GM12878 (cell line): ENCODE measurements around the gene BNIP1. TPM values are rescaled to one million over a fixed set of nuclear protein-coding genes. Genes with fewer than 3 reads are reported as not detected.

Source experiments
- ATAC-seq: fragments of 200-7000 bp; cut with Tn5 transposase; 3 replicates; pipeline ENCODE4 v1.9.1; 2020; ENCODE audit warnings: mild to moderate bottlenecking, moderate library complexity
- BruUV-seq: library from RNA; stranded (reverse); fragments of 400-500 nt; replicated peaks from 2 replicates; lab custom pipeline; 2021; lab: Mats Ljungman, UMichigan
- CTCF ChIA-PET: fragments of 300-600 bp; sonication (Branson Sonifier 250); formaldehyde crosslinking; extraction: SDS; loops from one replicate; lab custom pipeline; 2021; ENCODE audit warnings: inconsistent platforms; lab: Yijun Ruan, JAX
- POLR2A ChIA-PET: fragments of 350-600 bp; formaldehyde crosslinking; extraction: SDS; loops from one replicate; lab custom pipeline; 2021; ENCODE audit warnings: inconsistent platforms; lab: Charles Lee
- RAD21 ChIA-PET: fragments of 300-600 bp; sonication (Branson Sonifier 250); formaldehyde crosslinking; loops from one replicate; lab custom pipeline; 2023; ENCODE audit warnings: antibody characterized with exemption; ENCODE audit not compliant: unreplicated experiment; lab: Charles Lee
- SMC1A ChIA-PET: fragments of 300-600 bp; sonication (Branson Sonifier 250); formaldehyde crosslinking; loops from one replicate; lab custom pipeline; 2023; ENCODE audit not compliant: unreplicated experiment, uncharacterized antibody; lab: Charles Lee
- DNase-seq: peaks from one replicate; pipeline ENCODE4 v3.0.0-alpha.2; 2011; ENCODE audit warnings: low read depth, low spot score
- FAIRE-seq: peaks from 3 replicates; lab custom pipeline; 2011; peaks lifted over from hg19 to GRCh38; lab: Jason Lieb, UNC
- H2AFZ ChIP-seq: 2 replicates; pipeline ENCODE4 v1.6.0; 2011; ENCODE audit warnings: low read depth, low read length, control low read depth; ENCODE audit not compliant: control insufficient read depth
- H3K27ac ChIP-seq: 2 replicates; pipeline ENCODE4 v1.5.1; 2011; ENCODE audit warnings: control low read depth; ENCODE audit not compliant: control insufficient read depth, insufficient read depth
- H3K27me3 ChIP-seq, 2 experiments: replicated peaks in 1 of 2; 2 replicates each; pipeline versions ENCODE4 v1.6.0 to v1.6.1; 2011; ENCODE audit warnings: low read length in 1 of 2; ENCODE audit not compliant: control insufficient read depth in 2 of 2, insufficient read depth in 2 of 2
- H3K36me3 ChIP-seq, 2 experiments: 2 replicates each; pipeline ENCODE4 v1.5.1; 2011; ENCODE audit warnings: low read length in 1 of 2; ENCODE audit not compliant: control insufficient read depth in 2 of 2, insufficient read depth in 2 of 2
- H3K4me1 ChIP-seq: 2 replicates; pipeline ENCODE4 v1.6.1; 2011; ENCODE audit warnings: mild to moderate bottlenecking, low read length, moderate library complexity, mixed read lengths; ENCODE audit not compliant: control insufficient read depth, insufficient read depth
- H3K4me2 ChIP-seq: 2 replicates; pipeline ENCODE4 v1.6.0; 2011; ENCODE audit warnings: control low read depth; ENCODE audit not compliant: control insufficient read depth, insufficient read depth
- H3K4me3 ChIP-seq: fragments of 200-600 bp; sonication (generic); 2 replicates; pipeline ENCODE4 v1.5.1; 2016
- H3K79me2 ChIP-seq: 2 replicates; pipeline ENCODE4 v1.6.0; 2011; ENCODE audit warnings: low read length; ENCODE audit not compliant: control insufficient read depth, insufficient read depth
- H3K9ac ChIP-seq: 2 replicates; pipeline ENCODE4 v1.8.0; 2011; ENCODE audit warnings: low read length, control low read depth, mixed read lengths; ENCODE audit not compliant: control insufficient read depth, insufficient read depth
- H3K9me3 ChIP-seq: replicated peaks from 3 replicates; pipeline ENCODE4 v1.5.1; 2011; ENCODE audit warnings: mild to moderate bottlenecking, low read length; ENCODE audit not compliant: control insufficient read depth, insufficient read depth
- H4K20me1 ChIP-seq: 2 replicates; pipeline ENCODE4 v1.6.0; 2011; ENCODE audit not compliant: control insufficient read depth, insufficient read depth
- MYB ChIP-seq: fragments of 150-350 bp; IDR thresholded peaks from 2 replicates; pipeline ENCODE4 v1.6.1; 2014; ENCODE audit warnings: mild to moderate bottlenecking, low read depth, low read length, borderline replicate concordance
- POLR2AphosphoS2 ChIP-seq: IDR thresholded peaks from 2 replicates; pipeline ENCODE4 v1.6.1; 2011; ENCODE audit warnings: low read depth, mild to moderate bottlenecking, low read length, improper control_type of control experiment, moderate library complexity
- RB1 ChIP-seq: fragments of 450-650 bp; formaldehyde crosslinking; IDR thresholded peaks from 2 replicates; pipeline ENCODE4 v1.6.1; 2017; ENCODE audit warnings: mild to moderate bottlenecking, borderline replicate concordance
- SIN3A ChIP-seq: IDR thresholded peaks from 2 replicates; pipeline ENCODE4 v1.6.1; 2012; ENCODE audit warnings: low read depth, low read length, improper control_type of control experiment
- ZBTB4 ChIP-seq: fragments of 450-650 bp; formaldehyde crosslinking; IDR thresholded peaks from 2 replicates; pipeline ENCODE4 v1.4.0; 2022; ENCODE audit warnings: mild to moderate bottlenecking, moderate library complexity
- ZNF274 ChIP-seq: IDR thresholded peaks from one replicate; pipeline ENCODE4 v1.8.0; 2011; ENCODE audit not compliant: insufficient read length, insufficient read depth
- in situ Hi-C: fragments of 300-500 bp; cut with MboI; formaldehyde crosslinking; loops from 9 replicates; pipeline ENCODE4 v1.14.3; 2018; ENCODE audit warnings: mixed read lengths
- intact Hi-C: fragments of 100-400 bp; cut with micrococcal nuclease; formaldehyde crosslinking; loops from one replicate; pipeline ENCODE4 v1.14.2; 2022; ENCODE audit not compliant: unreplicated experiment
- polyA plus RNA-seq, 11 experiments: library from polyadenylated mRNA; depleted of rRNA in 4 of 11; unstranded in 6 of 11; stranded (reverse) in 5 of 11; fragments of >200 nt; fragmentation: Nextera tagmentation in 4 of 11; fragmentation: Illumina TruSeq in 1 of 11; extraction: Ambion mirVana in 4 of 11; extraction: Trizol in 1 of 11; gene quantifications; 1 replicate in 1 of 11; 2 replicates in 10 of 11; pipeline versions ENCODE4 v1.2.1 to v1.2.3, GENCODE V29; 2011 to 2016; ENCODE audit warnings: inconsistent platforms in 2 of 11, missing spikeins in 2 of 11, low read depth in 1 of 11
- total RNA-seq, 4 experiments: library from RNA; depleted of rRNA in 3 of 4; stranded (reverse); fragments of >200 nt in 3 of 4; fragmentation: Illumina TruSeq in 1 of 4; extraction: Trizol in 1 of 4; gene quantifications; 2 replicates each; pipeline versions ENCODE4 v1.2.1 to v1.2.3, GENCODE V29; 2013 to 2021

BNIP1 gene
- total and polyA plus RNA-seq, 10 of the 15 experiments (the other 5 are each of a cell fraction or from before 2014, with no cell fraction given), result 20.5 to 62.5 (median 27.4) TPM

DNA sequence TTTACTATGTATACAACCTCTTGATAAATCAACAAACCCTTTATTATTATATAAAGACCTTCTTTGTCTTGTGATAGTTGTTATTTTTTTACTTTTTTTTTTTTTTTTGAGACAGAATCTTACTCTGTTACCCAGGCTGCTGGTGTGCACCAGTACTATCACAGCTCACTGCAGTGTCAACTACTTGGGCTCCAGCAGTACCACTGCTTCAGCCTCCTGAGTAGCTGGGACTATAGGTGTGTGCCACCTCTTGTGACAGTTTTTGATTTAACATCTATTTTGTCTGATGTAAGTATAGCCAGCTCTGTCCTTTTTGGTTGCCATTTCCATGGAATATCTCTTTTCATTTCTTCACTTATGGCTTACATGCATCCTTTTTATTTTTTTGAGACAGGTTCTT is 45.5 kb upstream of the BNIP1 start:
- in situ Hi-C loops (no loop called here), intact Hi-C loops (no loop called here)
- Histone ChIP-seq H3K79me2 (no peaks in the 10 kb centered on the region), H3K4me2 (no peak overlapping the region), H3K4me1 (no peaks in the 10 kb centered on the region), H3K4me3 (no peak overlapping the region), H2AFZ (no peak overlapping the region), H4K20me1 (no peaks in the 10 kb centered on the region), H3K27me3 (no peaks in the 10 kb centered on the region), H3K9ac (no peak overlapping the region), H3K9me3 (peaks cover 5% of the 10 kb centered on the region; the same call in 2 of the 3 replicates), H3K36me3 (no peaks in the 10 kb centered on the region; a peak in 1 of 4 replicates), H3K27ac (no peak overlapping the region)
- ChIA-PET CTCF (no interaction called here), RAD21 (no interaction called here), SMC1A (interaction anchor here (1.1 kb wide), 1 partner anchor 19 kb away, joined by 4 read pairs; no protein-coding TSS in a partner anchor), POLR2A (no interaction called here)
- BruUV-seq, result no TSS peak
- FAIRE-seq, result no peak
- TF ChIP-seq RB1 (no peak), SIN3A (no peak), ZBTB4 (no peak), MYB (no peak), POLR2AphosphoS2 (no peak), ZNF274 (no peak)
- no peak for DNase-seq
- no peak for ATAC-seq
